GM12801 (cell line): ENCODE data around the gene XIRP1.

Experiments
- CTCF ChIP-seq: IDR thresholded peaks from one replicate; pipeline ENCODE4 v1.5.1; 2011; ENCODE audit warnings: control low read depth; ENCODE audit not compliant: insufficient read length; ENCODE audit errors: extremely low read depth

The XIRP1 gene

GRCh38 chr3:39142067-39142466 lies 50.3 kb downstream of the XIRP1 start:
- TF ChIP-seq CTCF: no peak

- no peak for TF ChIP-seq CTCF
Observed at GRCh38 chr3:39141171-39141995, 51.0 kb downstream of the XIRP1 start.

GRCh38 chr3:39140341-39140971 lies 51.9 kb downstream of the XIRP1 start:
- no peak for TF ChIP-seq CTCF

- no peak for TF ChIP-seq CTCF
Observed at GRCh38 chr3:39139442-39139841, 53.0 kb downstream of the XIRP1 start.

- TF ChIP-seq CTCF: no peak
Observed at GRCh38 chr3:39138804-39139415, 53.5 kb downstream of the XIRP1 start.

GRCh38 chr3:39137991-39138803 lies 54.2 kb downstream of the XIRP1 start:
- no peak for TF ChIP-seq CTCF

- no peak for TF ChIP-seq CTCF
Observed at GRCh38 chr3:39137435-39137936, 54.9 kb downstream of the XIRP1 start.
